Fibroblast of lung (primary cell): ENCODE results near the gene RB1. TPM values are rescaled to one million over a fixed set of nuclear protein-coding genes. Genes with fewer than 3 reads are reported as not detected.
A peak's percentile ranks its signal among the peaks of the same experiment; 100 is the strongest.

Source experiments
- DNase-seq, 2 donors: peaks; one replicate each; pipeline versions ENCODE4 v3.0.0 to v3.0.0-alpha.2; 2010; ENCODE audit warnings: low read depth in 2 of 2
- H2AFZ ChIP-seq: 2 replicates; pipeline ENCODE4 v1.5.1; 2012; ENCODE audit warnings: low read length, control low read depth, inconsistent platforms
- H3K27ac ChIP-seq: 2 replicates; pipeline ENCODE4 v1.5.1; 2011; ENCODE audit warnings: low read length, control low read depth; ENCODE audit not compliant: insufficient read depth
- H3K27me3 ChIP-seq: 2 replicates; pipeline ENCODE4 v1.5.1; 2011; ENCODE audit warnings: mild to moderate bottlenecking, low read length; ENCODE audit not compliant: control insufficient read depth, insufficient read depth
- H3K36me3 ChIP-seq: 2 replicates; pipeline ENCODE4 v1.5.1; 2011; ENCODE audit warnings: low read length; ENCODE audit not compliant: control insufficient read depth, insufficient read depth
- H3K4me1 ChIP-seq: 2 replicates; pipeline ENCODE4 v1.5.1; 2011; ENCODE audit warnings: low read length; ENCODE audit not compliant: control insufficient read depth, insufficient read depth; ENCODE audit errors: extremely low read depth
- H3K4me2 ChIP-seq: 2 replicates; pipeline ENCODE4 v1.5.1; 2011; ENCODE audit warnings: low read length, control low read depth; ENCODE audit not compliant: insufficient read depth; ENCODE audit errors: extremely low read depth
- H3K4me3 ChIP-seq, 4 experiments: fragments of 200-600 bp in 1 of 4; sonication (generic) in 1 of 4; replicated peaks in 1 of 4; 2 replicates each; pipeline ENCODE4 v1.5.1; 2011 to 2016; ENCODE audit warnings: low read length in 4 of 4, low read depth in 3 of 4, mild to moderate bottlenecking in 3 of 4, control low read depth in 2 of 4, inconsistent platforms in 1 of 4, mixed read lengths in 1 of 4; ENCODE audit not compliant: insufficient read depth in 1 of 4; ENCODE audit errors: control extremely low read depth in 1 of 4
- H3K79me2 ChIP-seq: 2 replicates; pipeline ENCODE4 v1.5.1; 2012; ENCODE audit warnings: mild to moderate bottlenecking, low read length, inconsistent platforms; ENCODE audit not compliant: control insufficient read depth, insufficient read depth
- H3K9ac ChIP-seq: 2 replicates; pipeline ENCODE4 v1.5.1; 2011; ENCODE audit warnings: mild to moderate bottlenecking, low read length, control low read depth; ENCODE audit not compliant: insufficient read depth
- H3K9me3 ChIP-seq: 2 replicates; pipeline ENCODE4 v1.5.1; 2012; ENCODE audit warnings: low read depth, low read length; ENCODE audit not compliant: control insufficient read depth, insufficient read depth
- H4K20me1 ChIP-seq: 2 replicates; pipeline ENCODE4 v1.5.1; 2011; ENCODE audit warnings: low read length; ENCODE audit not compliant: control insufficient read depth, insufficient read depth; ENCODE audit errors: extremely low read depth
- EZH2 ChIP-seq: IDR thresholded peaks from 2 replicates; pipeline ENCODE4 v1.5.1; 2012; ENCODE audit warnings: low read length, control low read depth, mild to moderate bottlenecking; ENCODE audit errors: missing control alignments
- polyA minus RNA-seq: library from RNA; depleted of rRNA, polyadenylated mRNA; stranded (reverse); fragments of >200 nt; gene quantifications from 2 replicates; pipeline ENCODE4 v1.2.3, GENCODE V29; 2011; ENCODE audit warnings: low replicate concordance
- polyA plus RNA-seq, 2 donors: library from polyadenylated mRNA; depleted of rRNA in 1 of 2; stranded (reverse) in 1 of 2; unstranded in 1 of 2; fragments of >200 nt; gene quantifications; 2 replicates each; pipeline ENCODE4 v1.2.1, GENCODE V29; 2011 to 2012; ENCODE audit warnings: missing spikeins in 1 of 2
- total RNA-seq: library from RNA; depleted of rRNA; stranded (reverse); fragments of >200 nt; gene quantifications from 2 replicates; pipeline ENCODE4 v1.2.1, GENCODE V29; 2014
- TF ChIP-seq, protein P1 (sequence below), 2 donors: IDR thresholded peaks in 1 of 2; conservative IDR thresholded peaks in 1 of 2; 1 replicate in 1 of 2; 2 replicates in 1 of 2; pipeline ENCODE4 v1.5.1; 2011 to 2012; ENCODE audit warnings: low read length in 2 of 2, control low read depth in 1 of 2, inconsistent platforms in 1 of 2, low read depth in 1 of 2, mild to moderate bottlenecking in 1 of 2

The RB1 gene
- total RNA-seq (21.1 and 31.9 TPM in 2 replicates), polyA plus RNA-seq (32.8 and 39.7 TPM in 2 replicates), polyA minus RNA-seq (2.5 and 2.8 TPM in 2 replicates)
- polyA plus RNA-seq (2012): 19.0 and 22.2 TPM in 2 replicates

DNA sequence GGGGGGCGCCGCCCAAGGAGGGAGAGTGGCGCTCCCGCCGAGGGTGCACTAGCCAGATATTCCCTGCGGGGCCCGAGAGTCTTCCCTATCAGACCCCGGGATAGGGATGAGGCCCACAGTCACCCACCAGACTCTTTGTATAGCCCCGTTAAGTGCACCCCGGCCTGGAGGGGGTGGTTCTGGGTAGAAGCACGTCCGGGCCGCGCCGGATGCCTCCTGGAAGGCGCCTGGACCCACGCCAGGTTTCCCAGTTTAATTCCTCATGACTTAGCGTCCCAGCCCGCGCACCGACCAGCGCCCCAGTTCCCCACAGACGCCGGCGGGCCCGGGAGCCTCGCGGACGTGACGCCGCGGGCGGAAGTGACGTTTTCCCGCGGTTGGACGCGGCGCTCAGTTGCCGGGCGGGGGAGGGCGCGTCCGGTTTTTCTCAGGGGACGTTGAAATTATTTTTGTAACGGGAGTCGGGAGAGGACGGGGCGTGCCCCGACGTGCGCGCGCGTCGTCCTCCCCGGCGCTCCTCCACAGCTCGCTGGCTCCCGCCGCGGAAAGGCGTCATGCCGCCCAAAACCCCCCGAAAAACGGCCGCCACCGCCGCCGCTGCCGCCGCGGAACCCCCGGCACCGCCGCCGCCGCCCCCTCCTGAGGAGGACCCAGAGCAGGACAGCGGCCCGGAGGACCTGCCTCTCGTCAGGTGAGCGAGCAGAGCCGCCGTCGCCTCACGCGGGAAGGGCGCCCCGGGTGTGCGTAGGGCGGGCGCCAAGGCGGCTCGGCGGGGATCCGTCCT, at the start of gene RB1:
Gene RB1, plus strand, starts transcription at position 393 of the 784 bp plus-strand sequence. Its CDS starts 162 bp downstream, at position 555.
- TF ChIP-seq, protein P1, sequence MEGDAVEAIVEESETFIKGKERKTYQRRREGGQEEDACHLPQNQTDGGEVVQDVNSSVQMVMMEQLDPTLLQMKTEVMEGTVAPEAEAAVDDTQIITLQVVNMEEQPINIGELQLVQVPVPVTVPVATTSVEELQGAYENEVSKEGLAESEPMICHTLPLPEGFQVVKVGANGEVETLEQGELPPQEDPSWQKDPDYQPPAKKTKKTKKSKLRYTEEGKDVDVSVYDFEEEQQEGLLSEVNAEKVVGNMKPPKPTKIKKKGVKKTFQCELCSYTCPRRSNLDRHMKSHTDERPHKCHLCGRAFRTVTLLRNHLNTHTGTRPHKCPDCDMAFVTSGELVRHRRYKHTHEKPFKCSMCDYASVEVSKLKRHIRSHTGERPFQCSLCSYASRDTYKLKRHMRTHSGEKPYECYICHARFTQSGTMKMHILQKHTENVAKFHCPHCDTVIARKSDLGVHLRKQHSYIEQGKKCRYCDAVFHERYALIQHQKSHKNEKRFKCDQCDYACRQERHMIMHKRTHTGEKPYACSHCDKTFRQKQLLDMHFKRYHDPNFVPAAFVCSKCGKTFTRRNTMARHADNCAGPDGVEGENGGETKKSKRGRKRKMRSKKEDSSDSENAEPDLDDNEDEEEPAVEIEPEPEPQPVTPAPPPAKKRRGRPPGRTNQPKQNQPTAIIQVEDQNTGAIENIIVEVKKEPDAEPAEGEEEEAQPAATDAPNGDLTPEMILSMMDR (conservative IDR thresholded peaks at IDR 0.05 in 1 of 2, IDR thresholded peaks at IDR 0.05 in 1 of 2; ENCODE audit: low read depth in 1 of 2, low read length in 2 of 2): no peak
- no peak for TF ChIP-seq EZH2

GRCh38 chr13:48253849-48254248, 49.7 kb upstream of the RB1 start:
- Histone ChIP-seq H3K4me2 (no peak overlapping the region), H3K4me1 (no peaks in the 10 kb centered on the region), H3K79me2 (peaks cover 7% of the 10 kb centered on the region), H3K27ac (no peak overlapping the region), H3K9ac (no peak overlapping the region), H4K20me1 (no peaks in the 10 kb centered on the region), H3K9me3 (no peaks in the 10 kb centered on the region), H3K4me3 (no peak overlapping the region), H3K27me3 (no peaks in the 10 kb centered on the region), H2AFZ (no peak overlapping the region), H3K36me3 (no peaks in the 10 kb centered on the region)
- TF ChIP-seq, protein P1 (conservative IDR thresholded peaks at IDR 0.05 in 1 of 2, IDR thresholded peaks at IDR 0.05 in 1 of 2; ENCODE audit: low read depth in 1 of 2, low read length in 2 of 2): no peak
- peak in 1 of 2 donors; percentile 72 for DNase-seq

More for the DNA sequence above, at the start of gene RB1:
- H3K27me3 ChIP-seq: no peaks in the 10 kb centered on the region
- peak within 1 kb of the TSS; percentile 97 for H3K9ac ChIP-seq
- no peaks in the 10 kb centered on the region for H3K9me3 ChIP-seq
- no peaks in the 10 kb centered on the region for H4K20me1 ChIP-seq
- H3K4me2 ChIP-seq: peak within 1 kb of the TSS; percentile 98
- H3K4me3 ChIP-seq: peak within 1 kb of the TSS; percentile 60 to 98 (median 80)
- peak within 1 kb of the TSS; percentile 98 for H3K27ac ChIP-seq
- H3K79me2 ChIP-seq: peaks cover 35% of the 10 kb centered on the region
- H3K36me3 ChIP-seq: no peaks in the 10 kb centered on the region
- no peaks in the 10 kb centered on the region for H3K4me1 ChIP-seq
- peak within 1 kb of the TSS; percentile 68 for H2AFZ ChIP-seq
- peak; percentile 90 to 91 for DNase-seq

GRCh38 chr13:48255090-48255489, 48.5 kb upstream of the RB1 start:
- TF ChIP-seq EZH2: no peak
- TF ChIP-seq, protein P1 (conservative IDR thresholded peaks at IDR 0.05 in 1 of 2, IDR thresholded peaks at IDR 0.05 in 1 of 2; ENCODE audit: low read depth in 1 of 2, low read length in 2 of 2): no peak
- no peaks in the 10 kb centered on the region for H3K9me3 ChIP-seq
- peaks cover 4% of the 10 kb centered on the region for H3K79me2 ChIP-seq
- H3K9ac ChIP-seq: no peak overlapping the region
- no peak for DNase-seq
- no peak overlapping the region for H3K4me3 ChIP-seq
- no peaks in the 10 kb centered on the region for H4K20me1 ChIP-seq
- H3K27ac ChIP-seq: no peak overlapping the region
- H3K27me3 ChIP-seq: no peaks in the 10 kb centered on the region
- H2AFZ ChIP-seq: no peak overlapping the region
- H3K4me2 ChIP-seq: no peak overlapping the region
- no peaks in the 10 kb centered on the region for H3K4me1 ChIP-seq
- H3K36me3 ChIP-seq: no peaks in the 10 kb centered on the region
